Skeletal muscle satellite cell (primary cell): ENCODE results near the gene TUBGCP5.
"Not testable (repeated sequence)": the region's sequence is repeated elsewhere in the genome, so short reads cannot be mapped to it uniquely, and the experiment has no call there.

Experiments
- H3K27me3 ChIP-seq: 2 replicates; pipeline ENCODE4 v1.7.0; 2013; ENCODE audit warnings: low read length; ENCODE audit not compliant: control insufficient read depth, insufficient read depth
- H3K36me3 ChIP-seq: 2 replicates; pipeline ENCODE4 v1.7.0; 2013; ENCODE audit warnings: mild to moderate bottlenecking, control low read depth, low read length; ENCODE audit not compliant: insufficient read depth
- H3K4me1 ChIP-seq: 2 replicates; pipeline ENCODE4 v1.7.0; 2013; ENCODE audit warnings: low read length; ENCODE audit not compliant: control insufficient read depth, insufficient read depth
- H3K4me2 ChIP-seq: 2 replicates; pipeline ENCODE4 v1.7.0; 2013; ENCODE audit warnings: mild to moderate bottlenecking, low read length
- H3K4me3 ChIP-seq: 2 replicates; pipeline ENCODE4 v1.7.0; 2013; ENCODE audit warnings: low read length
- H3K9ac ChIP-seq: 2 replicates; pipeline ENCODE4 v1.7.0; 2013; ENCODE audit warnings: mild to moderate bottlenecking, low read depth, low read length, moderate library complexity
- H3K9me3 ChIP-seq: replicated peaks from 2 replicates; pipeline ENCODE4 v1.7.0; 2013; ENCODE audit warnings: mild to moderate bottlenecking, control low read depth, low read length

Gene TUBGCP5

DNA sequence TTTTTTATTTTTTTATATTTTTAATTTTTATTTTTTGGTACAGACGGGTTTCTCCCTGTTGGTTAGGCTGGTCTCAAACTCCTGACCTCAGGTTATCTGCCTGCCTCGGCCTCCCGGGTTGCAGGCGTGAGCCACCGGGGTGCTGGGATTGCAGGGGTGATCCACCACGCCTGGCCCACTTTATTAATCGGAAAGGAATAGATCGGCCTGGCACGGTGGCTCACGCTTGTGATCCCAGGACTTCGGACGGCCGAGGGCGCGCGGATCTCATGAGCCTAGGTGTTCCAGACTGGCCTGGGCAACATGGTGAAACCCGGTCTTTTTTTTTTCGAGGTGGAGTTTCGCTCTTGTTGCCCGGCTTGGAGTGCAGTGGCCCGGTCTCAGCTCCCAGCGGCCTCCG, 26.5 kb upstream of the TUBGCP5 start:
- Histone ChIP-seq H3K4me1 (no peaks in the 10 kb centered on the region), H3K9ac (no peak overlapping the region), H3K36me3 (no peaks in the 10 kb centered on the region), H3K4me2 (no peak overlapping the region), H3K4me3 (no peak overlapping the region), H3K27me3 (no peaks in the 10 kb centered on the region), H3K9me3 (no peaks in the 10 kb centered on the region)

DNA sequence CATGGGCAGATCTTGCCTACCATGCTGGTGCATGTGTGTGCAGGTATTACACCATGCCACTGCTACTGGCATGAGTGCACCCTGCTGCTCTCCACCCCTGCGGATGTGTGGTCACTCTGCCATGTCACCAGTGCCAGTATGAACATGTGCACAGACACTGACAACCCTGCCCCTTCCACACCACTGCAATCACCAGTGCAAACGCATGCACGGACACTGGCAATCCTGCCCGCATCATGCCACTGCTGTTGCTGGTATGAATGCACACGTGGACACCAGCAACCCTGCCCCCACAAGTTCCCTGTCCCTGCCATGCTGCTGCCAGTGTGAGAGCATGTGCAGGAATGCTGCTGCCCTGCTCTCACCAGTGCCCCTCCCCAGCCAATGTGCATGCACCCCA, 24.8 kb upstream of the TUBGCP5 start:
- H3K4me1 ChIP-seq = no peaks in the 10 kb centered on the region
- H3K27me3 ChIP-seq = no peaks in the 10 kb centered on the region
- no peak overlapping the region for H3K9ac ChIP-seq
- H3K36me3 ChIP-seq = no peaks in the 10 kb centered on the region
- H3K9me3 ChIP-seq = no peaks in the 10 kb centered on the region
- no peak overlapping the region for H3K4me2 ChIP-seq
- H3K4me3 ChIP-seq = no peak overlapping the region

GRCh38 chr15:23057707-23058106, 18.3 kb upstream of the TUBGCP5 start:
- Histone ChIP-seq H3K27me3 (no peaks in the 10 kb centered on the region), H3K4me2 (no peak overlapping the region), H3K36me3 (no peaks in the 10 kb centered on the region), H3K9me3 (no peaks in the 10 kb centered on the region), H3K4me3 (no peak overlapping the region), H3K9ac (no peak overlapping the region), H3K4me1 (no peaks in the 10 kb centered on the region)

DNA sequence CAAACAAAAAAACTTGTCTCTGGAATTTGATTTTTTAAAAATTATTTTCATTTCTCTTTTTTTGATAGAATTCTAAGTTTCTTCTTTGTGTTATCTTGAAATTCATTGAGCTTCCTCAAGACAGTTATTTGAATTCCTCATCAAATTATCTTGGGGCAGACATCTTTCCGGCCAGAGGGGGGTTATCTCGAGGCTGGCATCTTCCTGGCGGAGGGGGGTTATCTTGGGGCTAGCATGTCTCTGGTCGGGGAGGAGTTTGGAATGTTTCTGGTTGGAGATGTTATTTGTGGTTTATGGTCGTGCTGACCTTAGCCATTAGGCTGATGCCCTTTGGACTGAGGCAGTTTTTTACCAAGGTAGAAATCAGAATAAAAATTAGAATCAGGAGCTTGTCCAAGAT, 15.9 kb upstream of the TUBGCP5 start:
- no peaks in the 10 kb centered on the region for H3K27me3 ChIP-seq
- H3K9ac ChIP-seq = no peak overlapping the region
- H3K4me1 ChIP-seq = no peaks in the 10 kb centered on the region
- H3K9me3 ChIP-seq = no peaks in the 10 kb centered on the region
- H3K36me3 ChIP-seq = no peaks in the 10 kb centered on the region
- no peak overlapping the region for H3K4me3 ChIP-seq
- H3K4me2 ChIP-seq = no peak overlapping the region

DNA sequence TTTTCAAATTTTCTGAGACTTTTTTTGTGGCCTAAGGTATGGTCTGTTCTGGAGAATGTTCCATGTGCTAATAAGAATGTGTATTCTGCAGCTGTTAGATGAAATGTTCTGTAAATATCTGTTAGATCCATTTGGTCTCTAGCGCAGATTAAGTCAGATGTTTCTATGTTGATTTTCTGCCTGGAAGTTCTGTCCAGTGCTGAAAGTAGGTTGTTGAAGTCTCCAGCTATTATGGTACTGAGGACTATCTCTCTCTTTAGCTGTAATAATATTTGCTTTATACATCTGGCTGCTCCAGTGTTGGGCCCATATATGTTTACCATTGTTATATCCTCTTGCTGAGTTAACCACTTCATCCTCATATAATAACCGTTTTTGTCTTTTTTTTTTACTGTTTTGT, 13.2 kb upstream of the TUBGCP5 start:
- no peak overlapping the region for H3K9ac ChIP-seq
- no peak overlapping the region for H3K4me2 ChIP-seq
- no peak overlapping the region for H3K4me3 ChIP-seq
- H3K36me3 ChIP-seq = no peaks in the 10 kb centered on the region
- H3K9me3 ChIP-seq = no peaks in the 10 kb centered on the region
- no peaks in the 10 kb centered on the region for H3K27me3 ChIP-seq
- H3K4me1 ChIP-seq = no peaks in the 10 kb centered on the region

DNA sequence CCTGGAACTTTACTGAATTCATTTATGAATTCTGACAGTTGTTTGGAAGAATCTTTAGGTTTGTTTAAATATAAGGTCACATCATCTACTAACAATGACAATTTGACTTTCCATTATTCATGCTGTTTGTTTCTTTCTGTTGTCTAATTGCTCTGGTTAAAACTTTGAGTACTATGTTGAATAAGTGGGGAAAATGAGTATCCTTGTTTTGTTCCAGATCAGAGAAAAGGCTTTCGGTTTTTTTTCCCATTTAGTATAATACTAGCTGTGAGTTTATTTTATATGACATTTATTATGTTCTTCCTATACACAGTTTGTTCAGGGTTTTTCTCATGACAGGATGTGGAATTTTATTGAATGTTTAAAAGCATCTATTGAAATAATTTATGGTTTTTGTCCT, 11.3 kb upstream of the TUBGCP5 start:
- Histone ChIP-seq H3K4me2 (no peak overlapping the region), H3K9me3 (no peaks in the 10 kb centered on the region), H3K27me3 (no peaks in the 10 kb centered on the region), H3K4me1 (no peaks in the 10 kb centered on the region), H3K4me3 (no peak overlapping the region), H3K9ac (no peak overlapping the region), H3K36me3 (no peaks in the 10 kb centered on the region)

DNA sequence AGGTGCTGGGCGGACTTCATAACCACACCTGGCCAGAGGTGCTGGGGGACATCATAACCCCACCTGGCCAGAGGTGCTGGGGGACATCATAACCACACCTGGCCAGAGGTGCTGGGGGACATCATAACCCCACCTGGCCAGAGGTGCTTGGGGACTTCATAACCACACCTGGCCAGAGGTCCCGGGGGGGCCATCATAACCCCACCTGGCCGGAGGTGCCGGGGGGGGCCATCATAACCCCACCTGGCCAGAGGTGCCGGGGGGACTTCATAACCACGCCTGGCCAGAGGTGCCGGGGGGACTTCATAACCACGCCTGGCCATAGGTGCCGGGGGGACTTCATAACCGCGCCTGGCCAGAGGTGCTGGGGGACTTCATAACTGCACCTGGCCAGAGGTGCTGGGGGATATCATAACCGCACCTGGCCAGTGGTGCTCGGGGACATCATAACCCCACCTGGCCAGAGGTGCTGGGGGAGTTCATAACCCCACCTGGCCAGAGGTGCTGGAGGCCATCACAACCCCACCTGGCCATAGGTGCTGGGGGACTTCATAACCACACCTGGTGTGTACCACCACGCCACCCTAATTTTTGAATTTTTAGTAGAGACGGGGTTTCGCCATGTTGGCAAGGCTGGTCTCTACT, 10.7 kb upstream of the TUBGCP5 start:
- Histone ChIP-seq H3K9me3 (no peaks in the 10 kb centered on the region), H3K36me3 (no peaks in the 10 kb centered on the region), H3K27me3 (no peaks in the 10 kb centered on the region), H3K4me1 (no peaks in the 10 kb centered on the region), H3K9ac (no peak overlapping the region), H3K4me3 (no peak overlapping the region), H3K4me2 (no peak overlapping the region)

DNA sequence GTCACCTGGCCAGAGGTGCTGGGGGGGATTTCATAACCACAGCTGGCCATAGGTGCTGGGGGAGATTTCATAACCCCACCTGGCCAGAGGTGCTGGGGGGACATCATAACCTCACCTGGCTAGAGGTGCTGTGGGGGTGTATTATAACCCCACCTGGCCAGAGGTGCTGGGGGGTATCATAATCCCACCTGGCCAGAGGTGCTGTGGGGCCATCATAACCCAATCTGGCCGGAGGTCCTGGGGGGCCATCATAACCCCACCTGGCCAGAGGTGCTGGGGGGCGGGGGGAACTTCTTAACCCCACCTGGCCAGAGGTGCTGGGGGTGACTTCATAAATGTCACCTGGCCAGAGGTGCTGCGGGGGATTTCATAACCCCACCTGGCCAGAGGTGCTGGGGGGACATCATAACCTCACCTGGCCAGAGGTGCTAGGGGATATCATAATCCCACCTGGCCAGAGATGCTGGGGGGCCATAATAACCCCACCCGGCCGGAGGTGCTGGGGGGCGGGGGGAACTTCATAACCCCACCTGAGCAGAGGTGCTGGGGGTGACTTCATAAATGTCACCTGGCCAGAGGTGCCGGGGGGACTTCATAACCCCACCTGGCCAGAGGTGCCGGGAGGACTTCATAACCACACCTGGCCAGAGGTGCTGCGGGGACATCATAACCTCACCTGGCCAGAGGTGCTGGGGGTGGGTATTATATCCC, 9.4 kb upstream of the TUBGCP5 start:
- H3K4me2 ChIP-seq, H3K36me3 ChIP-seq, H3K27me3 ChIP-seq, H3K4me3 ChIP-seq, H3K9ac ChIP-seq, H3K9me3 ChIP-seq, H3K4me1 ChIP-seq: not testable (repeated sequence)

DNA sequence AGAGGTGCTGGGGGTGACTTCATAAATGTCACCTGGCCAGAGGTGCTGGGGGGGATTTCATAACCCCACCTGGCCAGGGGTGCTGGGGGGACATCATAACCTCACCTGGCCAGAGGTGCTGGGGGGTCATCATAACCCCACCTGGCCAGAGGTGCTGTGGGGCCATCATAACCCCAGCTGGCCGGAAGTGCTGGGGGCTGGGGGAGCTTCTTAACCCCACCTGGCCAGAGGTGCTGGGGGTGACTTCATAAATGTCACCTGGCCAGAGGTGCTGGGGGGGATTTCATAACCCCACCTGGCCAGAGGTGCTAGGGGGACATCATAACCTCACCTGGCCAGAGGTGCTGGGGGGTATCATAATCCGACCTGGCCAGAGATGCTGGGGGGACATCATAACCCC, 4.6 kb upstream of the TUBGCP5 start:
- not testable (repeated sequence) for H3K4me1 ChIP-seq, H3K36me3 ChIP-seq, H3K9ac ChIP-seq

GRCh38 chr15:23043535-23043934, 4.2 kb upstream of the TUBGCP5 start:
- H3K9me3 ChIP-seq, H3K4me1 ChIP-seq, H3K4me2 ChIP-seq, H3K36me3 ChIP-seq, H3K4me3 ChIP-seq, H3K27me3 ChIP-seq, H3K9ac ChIP-seq: not testable (repeated sequence)

More for the DNA sequence above, 4.6 kb upstream of the TUBGCP5 start:
- H3K9me3 ChIP-seq, H3K4me3 ChIP-seq, H3K4me2 ChIP-seq, H3K27me3 ChIP-seq: not testable (repeated sequence)

GRCh38 chr15:23041736-23042135, 2.4 kb upstream of the TUBGCP5 start:
- H3K36me3 ChIP-seq, H3K4me3 ChIP-seq, H3K4me2 ChIP-seq, H3K27me3 ChIP-seq, H3K9me3 ChIP-seq, H3K9ac ChIP-seq: not testable (repeated sequence)
- peaks cover 10% of the 10 kb centered on the region for H3K4me1 ChIP-seq

DNA sequence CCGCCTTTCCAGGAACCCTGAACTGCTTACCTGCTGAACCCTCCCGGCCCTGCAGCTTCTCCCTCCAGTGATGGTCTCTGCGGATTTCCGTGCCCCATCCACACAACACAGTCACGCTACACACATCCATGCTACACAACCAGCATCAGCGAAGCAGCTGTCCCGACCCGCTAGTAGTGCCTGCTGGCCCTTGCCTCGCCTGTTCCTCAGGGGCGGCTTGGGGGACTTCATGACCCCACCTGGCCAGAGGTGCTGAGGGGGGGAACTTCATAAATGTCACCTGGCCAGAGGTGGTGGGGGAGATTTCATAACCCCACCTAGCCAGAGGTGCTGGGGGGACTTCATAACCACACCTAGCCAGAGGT, 530 bp upstream of the TUBGCP5 start:
- no peaks in the 10 kb centered on the region for H3K9me3 ChIP-seq

More for the DNA sequence above, 530 bp upstream of the TUBGCP5 start:
- Histone ChIP-seq H3K9ac (peak overlapping the region; percentile 94), H3K27me3 (no peaks in the 10 kb centered on the region), H3K4me2 (peak overlapping the region; percentile 93), H3K4me1 (peaks cover 10% of the 10 kb centered on the region), H3K4me3 (peak overlapping the region; percentile 86), H3K36me3 (peaks cover 7% of the 10 kb centered on the region)
